ENCODE results near the gene SLC35C1.
"Not testable (repeated sequence)": the region's sequence is repeated elsewhere in the genome, so short reads cannot be mapped to it uniquely, and the experiment has no call there.

SLC35C1 gene

DNA sequence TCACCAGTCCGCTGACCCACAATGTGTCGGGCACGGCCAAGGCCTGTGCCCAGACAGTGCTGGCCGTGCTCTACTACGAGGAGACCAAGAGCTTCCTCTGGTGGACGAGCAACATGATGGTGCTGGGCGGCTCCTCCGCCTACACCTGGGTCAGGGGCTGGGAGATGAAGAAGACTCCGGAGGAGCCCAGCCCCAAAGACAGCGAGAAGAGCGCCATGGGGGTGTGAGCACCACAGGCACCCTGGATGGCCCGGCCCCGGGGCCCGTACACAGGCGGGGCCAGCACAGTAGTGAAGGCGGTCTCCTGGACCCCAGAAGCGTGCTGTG is 6.1 kb downstream of the SLC35C1 start:
- no peak for DNase-seq (ENCODE audit: low spot score)

DNA sequence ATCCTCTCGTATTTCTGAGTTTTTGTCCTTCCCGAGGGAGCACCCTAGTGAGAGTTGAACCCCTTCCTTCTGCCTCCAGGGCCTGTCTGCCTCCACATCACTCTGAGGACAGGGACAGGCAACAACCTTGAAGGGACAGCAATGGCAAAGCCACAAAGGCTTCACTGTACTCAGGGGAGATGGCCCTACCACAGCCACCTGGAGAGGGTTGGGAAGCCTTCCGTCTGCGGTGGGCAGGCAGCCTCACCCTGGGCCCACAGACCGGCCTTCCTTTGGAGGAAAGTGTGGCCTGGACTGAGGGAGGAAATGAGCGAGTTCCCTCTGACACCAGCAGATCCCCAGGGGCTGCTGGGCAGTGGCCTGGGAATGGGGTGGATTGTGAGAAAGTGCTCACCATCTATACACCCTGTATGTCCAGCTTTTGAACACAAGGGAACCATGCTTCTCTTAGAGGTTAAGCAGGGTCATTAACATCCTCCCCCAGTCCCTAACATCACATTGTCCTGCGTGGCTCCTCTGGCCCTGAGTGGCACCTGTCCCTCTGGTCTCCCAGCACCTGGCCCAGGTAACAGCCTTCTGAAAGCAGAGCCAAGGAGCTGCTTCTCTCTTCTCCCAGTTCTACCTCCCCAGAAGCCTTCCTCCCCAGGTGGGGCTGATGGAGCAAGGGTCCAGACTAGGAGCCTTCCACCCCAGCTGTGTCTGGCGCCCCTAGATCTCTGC is 6.8 kb downstream of the SLC35C1 start:
- DNase-seq (ENCODE audit: low spot score): no peak

DNA sequence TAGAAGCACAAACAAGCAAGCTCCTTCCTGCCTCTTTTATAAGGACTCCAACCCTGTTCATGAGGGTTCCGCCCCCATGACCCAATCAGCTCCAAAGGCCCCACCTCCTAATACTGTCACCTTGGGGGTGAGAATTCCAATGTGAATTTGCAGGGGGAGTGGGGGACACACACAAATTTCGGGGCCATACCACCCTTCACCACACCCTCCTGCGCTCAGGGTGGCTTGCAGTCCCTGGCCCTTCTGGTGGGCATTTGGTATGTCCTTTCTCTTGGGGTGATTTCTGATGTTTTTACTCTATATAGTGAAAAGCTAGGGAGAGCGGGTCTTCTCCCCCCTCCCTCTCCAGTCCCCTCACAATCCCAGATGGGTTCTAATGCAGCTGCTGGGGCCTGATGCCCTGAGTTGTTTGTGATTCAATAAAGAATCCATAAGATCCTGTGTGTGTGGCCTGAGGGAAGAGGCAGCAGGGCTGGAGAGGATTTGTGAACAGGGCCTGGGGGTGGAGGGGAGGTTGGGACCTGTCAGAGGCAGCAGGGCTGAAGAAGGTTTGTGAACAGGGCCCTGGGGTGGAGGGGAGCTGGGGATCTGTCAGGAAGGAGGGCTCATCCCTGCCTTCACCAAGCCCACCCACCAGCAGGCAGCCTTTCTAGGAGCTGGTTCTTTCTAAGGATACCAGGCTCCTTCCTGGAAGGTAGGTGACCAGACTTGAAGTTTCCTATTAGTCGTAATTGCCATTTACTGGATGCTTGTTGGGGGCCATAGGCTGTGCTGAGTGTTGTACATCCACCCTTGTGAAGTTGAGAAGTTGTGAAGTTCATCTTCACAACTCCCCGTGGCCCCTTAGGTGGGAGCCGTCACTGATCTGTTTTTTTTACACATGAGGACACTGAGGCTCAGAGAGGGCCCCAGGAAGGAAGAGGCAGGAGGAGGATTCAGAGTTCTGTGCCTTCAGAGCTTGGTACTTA is 7.9 kb downstream of the SLC35C1 start:
- no peak for DNase-seq (ENCODE audit: low spot score)

DNA sequence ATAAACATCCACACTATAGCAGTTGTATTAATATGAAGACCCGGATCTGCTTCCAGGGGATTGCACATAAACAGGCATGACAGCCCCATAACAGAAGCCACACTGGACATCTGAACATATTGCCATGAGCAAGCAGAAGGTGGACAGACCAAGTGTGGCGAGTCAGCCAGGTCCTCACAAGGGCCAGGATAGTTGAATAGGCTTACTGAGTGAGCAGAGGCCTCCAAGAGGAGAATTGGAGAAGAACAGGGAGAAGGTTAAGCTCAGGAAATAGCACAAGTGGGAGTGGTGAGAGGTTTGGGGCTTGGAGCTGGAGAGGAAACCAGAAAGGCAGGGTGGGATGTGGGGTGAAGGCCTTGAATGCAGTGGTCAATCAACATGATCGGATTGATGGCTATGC is 10.8 kb downstream of the SLC35C1 start:
- DNase-seq (ENCODE audit: low spot score): peak; percentile 78

DNA sequence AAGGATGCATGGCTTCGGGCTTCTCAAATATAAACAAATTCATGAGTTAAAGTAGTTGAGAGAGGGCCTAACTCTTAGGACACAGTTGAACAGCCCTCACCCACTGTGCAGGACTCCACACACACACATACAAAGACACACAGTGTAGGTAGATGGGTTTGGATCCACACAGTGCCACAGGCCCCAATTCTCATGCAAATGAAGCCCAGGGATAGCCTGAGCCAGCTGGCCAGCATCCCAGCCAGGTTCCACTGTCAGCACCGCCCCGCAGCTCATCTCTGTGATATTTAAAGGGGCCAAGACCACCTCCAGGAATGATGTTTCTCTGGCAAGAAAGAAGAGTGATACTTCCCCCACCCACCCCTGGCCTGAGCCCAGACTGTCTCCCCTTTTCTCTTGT is 11.7 kb downstream of the SLC35C1 start:
- DNase-seq (ENCODE audit: low spot score): no peak

DNA sequence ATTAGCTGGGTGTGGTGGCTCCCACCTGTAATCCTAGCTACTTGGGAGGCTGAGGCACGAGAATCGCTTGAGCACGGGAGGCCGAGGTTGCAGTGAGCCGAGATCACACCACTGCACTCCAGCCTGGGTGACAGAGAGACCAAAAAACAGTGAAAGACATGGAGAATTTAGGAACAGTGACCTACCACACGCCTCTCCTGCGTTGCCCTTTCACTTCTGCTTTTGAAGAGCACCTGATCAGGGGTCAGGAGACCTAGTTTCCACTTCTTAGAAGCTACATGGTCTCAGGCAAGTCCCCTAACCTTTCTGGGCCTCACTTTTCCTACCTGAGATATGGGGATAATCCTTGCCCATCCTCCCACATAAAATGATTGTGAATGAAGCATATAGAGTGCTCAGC is 12.2 kb downstream of the SLC35C1 start:
- no peak for DNase-seq (ENCODE audit: low spot score)

DNA sequence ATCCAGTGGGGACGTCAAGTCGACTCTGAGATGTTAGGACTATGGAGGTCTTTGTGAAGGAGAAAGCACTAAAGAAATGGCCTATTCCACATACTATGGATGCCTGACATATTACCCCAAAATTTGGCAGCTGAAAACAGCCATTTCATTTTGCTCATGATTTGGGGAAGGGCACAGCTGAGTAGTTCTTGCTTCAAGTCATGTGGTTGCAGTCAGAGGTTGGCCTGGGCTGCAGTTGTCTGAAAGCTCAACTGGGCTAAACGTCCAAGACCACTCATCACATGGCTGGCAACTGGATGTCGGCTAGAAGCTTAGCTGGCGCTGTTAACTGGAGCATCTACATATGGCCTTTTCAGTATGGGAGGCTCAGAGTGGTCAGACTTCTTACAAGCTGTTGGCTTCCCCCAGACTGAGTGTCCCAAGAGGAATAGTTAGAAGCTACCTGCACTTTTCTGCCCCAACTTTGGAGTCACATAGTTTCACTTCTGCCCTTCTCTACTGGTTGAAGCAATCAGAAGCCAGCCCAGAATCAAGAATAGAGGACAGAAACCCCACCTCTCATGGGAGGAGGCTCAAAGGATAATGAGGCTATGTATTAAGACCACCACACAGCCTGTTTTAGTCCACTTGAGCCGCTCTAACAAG is 14.1 kb downstream of the SLC35C1 start:
- no peak for DNase-seq (ENCODE audit: low spot score)

DNA sequence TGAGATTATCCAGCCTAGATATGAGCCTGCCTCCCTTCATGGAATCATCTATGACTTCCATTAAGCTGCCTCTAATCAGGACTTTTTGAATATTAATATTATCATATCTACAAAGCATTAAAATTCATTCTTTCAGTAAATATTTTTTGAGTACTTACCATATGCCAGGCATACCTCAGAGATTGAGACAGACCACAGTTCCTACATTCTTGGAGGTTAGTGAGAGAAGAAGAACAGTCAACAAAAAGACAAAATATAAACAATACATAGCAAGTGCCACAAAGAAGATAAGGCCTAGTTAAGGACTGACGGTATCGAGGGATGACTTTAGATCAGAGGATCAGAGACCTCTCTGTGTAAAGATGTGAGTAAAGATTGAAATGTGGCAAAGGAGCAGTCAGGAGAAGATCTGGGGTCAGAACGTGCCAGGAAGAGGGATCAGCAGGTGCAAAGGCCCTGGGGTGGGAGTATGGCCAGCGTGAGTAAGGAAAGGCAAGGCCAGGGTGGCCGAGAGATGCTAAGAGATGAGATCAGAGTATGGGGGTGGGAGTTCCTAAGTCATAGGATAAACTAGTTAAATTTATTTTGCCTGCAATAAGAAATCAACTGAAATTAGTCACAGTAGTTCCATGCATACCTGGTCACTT is 15.4 kb downstream of the SLC35C1 start:
- no peak for DNase-seq (ENCODE audit: low spot score)

DNA sequence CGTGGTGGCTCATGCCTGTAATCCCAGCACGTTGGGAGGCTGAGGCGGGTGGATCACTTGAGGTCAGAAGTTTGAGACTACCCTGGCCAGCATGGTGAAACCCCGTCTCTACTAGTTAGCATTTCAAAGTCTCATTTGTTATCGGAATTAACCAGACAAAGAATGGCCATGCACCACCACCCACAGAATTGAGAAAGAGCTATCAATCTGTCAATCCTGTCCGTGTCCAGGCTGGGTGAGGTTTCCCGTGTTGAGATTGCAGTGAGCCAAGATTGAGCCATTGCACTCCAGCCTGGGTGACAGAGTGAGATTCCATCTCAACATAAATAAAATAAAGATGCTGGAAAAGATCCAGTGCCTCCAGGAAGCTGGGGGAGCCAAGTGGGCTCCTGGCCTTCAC is 21.5 kb downstream of the SLC35C1 start:
- not testable (repeated sequence) for DNase-seq (ENCODE audit: low spot score)

DNA sequence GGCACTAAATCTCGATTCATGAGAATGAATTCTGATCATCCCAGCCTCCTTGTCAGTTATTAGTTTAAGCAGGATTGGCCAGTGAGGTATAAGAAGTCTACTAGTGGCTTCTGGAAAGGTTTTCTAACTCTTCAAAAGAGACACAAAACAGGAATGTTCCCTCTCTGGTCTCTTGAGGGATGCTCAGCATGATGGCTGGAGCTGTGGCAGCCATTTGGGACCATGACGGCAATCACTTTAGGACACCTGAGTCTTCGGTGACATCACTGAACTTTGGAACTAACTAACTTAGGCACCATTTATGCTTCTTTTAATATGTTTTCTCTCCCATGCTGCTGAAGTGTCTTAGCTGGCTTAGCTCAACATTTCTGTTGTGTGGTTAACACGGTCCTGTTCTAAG is 22.2 kb downstream of the SLC35C1 start:
- DNase-seq (ENCODE audit: low spot score): no peak

DNA sequence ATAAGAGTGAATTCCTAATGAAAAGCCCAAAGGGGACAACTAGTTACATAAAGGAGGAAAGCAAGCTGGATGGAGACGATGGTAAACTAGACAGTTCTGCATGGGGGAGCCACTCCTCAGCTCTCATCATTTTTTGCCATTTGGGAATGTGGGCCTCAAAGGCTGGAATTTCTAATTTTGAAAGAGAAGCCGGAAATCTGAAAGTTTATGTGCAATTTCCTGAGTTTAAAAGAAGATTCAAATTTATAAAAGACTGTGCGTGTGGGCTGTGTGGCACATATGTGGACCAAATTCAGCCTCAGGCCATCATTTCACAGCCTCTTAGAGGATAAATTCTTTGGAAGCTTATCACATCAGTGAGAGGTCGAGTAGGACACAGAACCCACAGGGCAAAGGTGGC is 24.0 kb downstream of the SLC35C1 start:
- no peak for DNase-seq (ENCODE audit: low spot score)

DNA sequence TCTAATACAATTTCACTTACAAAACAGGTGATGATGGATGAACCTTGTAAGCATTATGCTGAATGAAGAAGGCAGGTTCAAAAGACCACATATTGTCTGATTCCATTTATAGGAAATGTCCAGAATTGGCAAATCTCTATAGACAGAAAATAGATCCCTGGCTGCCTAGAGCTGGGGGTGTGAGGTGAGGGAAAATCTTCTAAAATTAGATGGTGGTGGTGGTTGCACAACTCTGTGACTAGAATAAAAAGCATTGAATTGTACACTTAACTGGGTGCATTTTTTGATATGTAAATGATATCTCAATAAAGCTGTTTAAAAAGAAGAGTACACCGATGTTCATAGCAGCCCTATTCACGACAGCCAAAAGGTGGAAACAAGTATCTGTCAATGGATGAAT is 25.6 kb downstream of the SLC35C1 start:
- no peak for DNase-seq (ENCODE audit: low spot score)

DNA sequence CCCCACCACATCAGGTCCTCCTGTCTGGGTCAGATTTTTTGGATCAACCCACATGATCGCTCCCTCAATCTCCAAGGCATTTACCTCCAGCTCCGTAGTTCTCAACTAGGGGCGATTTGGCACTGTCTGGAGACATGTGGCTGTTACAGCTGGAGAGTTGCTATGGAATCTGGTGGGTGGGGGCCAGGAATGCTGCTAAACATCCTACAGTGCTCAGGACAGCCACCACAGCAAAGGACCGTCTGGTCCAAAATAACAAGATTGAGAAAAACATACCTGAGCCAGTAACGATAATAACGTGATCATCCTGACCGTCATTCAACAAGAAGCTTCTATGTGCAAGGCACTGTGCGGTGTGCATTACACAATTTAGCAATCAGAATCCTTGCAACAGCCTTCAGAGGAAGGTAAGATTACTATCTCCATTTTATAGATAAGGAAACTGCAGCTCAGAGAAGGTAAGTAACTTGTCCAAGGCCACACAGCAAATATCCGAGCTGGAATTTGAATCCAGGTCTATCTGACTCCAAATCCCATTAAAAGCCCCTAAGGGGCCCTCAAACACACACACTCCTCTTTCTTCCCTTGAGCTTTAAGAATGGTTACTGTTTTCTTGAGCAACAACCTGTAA is 28.0 kb downstream of the SLC35C1 start:
- DNase-seq (ENCODE audit: low spot score): no peak

DNA sequence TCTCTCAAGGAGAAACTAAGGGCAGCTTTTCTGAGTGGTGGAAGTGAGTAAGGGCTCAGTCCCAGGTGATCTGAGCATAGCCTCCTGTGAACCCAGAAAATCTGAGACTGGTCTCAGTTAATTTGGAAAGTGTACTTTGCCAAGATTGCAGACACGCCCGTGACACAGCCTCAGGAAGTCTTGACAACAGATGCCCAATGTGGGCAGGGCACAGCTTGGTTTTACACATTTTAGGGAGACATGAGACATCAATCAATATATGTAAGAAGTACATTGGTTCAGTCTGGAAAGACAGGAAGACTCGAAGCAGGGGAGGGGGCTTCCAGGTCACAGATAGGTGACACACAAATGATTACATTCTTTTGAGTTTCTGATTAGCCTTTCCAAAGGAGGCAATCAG is 28.8 kb downstream of the SLC35C1 start:
- DNase-seq (ENCODE audit: low spot score): no peak

DNA sequence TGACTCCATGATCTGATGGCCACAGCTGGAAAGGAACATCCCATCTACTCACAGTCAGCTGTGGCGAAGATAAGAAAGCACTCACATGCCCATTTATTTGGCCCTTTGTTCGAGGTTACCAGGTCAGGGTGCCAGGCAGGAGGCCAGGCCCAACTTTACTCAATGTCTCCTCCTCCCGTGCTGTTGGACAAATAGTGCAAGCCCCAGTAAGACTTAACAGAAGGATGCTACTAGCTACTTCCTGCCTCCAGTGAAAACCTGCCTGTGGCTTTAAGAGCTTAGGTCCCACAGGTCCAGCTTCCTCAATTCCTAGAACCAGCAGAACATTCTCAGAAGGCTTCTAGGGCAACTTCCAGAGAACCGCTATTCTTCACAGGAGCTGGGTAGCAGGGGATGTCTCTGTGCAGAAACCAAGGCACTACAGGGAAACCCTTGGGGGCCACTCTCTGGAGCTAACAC is 29.4 kb downstream of the SLC35C1 start:
- DNase-seq (ENCODE audit: low spot score): no peak

DNA sequence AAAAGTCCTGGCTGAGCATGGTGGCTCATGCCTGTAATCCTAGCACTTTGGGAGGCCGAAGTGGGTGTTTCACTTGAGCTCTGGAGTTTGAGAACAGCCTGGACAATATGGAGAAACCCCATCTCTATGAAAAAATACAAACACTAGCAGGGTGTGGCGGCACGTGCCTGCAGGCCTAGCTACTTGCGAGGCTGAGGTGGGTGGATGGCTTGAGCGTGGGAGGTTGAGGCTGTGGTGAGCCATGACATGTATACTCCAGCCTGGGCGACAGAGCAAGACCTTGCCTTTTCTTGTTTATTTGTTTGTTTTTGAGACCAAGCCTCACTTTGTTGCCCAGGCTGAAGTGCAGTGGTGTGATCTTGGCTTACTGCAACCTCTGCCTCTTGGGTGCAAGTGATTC is 34.3 kb downstream of the SLC35C1 start:
- DNase-seq (ENCODE audit: low spot score): no peak

DNA sequence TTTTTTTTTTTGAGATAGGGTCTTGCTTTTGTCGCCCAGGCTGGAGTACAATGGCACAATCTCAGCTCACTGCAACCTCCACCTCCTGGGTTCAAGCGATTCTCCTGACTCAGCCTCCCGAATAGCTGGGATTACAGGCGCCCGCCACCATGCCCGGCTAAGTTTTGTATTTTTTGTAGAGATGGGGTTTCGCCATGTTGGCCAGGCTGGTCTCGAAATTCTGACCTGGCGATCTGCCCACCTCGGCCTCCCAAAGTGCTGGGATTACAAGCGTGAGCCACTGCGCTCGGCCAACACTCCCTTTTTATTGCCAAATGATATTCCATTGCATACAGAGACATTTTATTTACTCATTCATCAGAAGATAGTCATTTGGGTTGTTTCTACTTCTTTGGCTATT is 35.3 kb downstream of the SLC35C1 start:
- DNase-seq (ENCODE audit: low spot score): not testable (repeated sequence)

DNA sequence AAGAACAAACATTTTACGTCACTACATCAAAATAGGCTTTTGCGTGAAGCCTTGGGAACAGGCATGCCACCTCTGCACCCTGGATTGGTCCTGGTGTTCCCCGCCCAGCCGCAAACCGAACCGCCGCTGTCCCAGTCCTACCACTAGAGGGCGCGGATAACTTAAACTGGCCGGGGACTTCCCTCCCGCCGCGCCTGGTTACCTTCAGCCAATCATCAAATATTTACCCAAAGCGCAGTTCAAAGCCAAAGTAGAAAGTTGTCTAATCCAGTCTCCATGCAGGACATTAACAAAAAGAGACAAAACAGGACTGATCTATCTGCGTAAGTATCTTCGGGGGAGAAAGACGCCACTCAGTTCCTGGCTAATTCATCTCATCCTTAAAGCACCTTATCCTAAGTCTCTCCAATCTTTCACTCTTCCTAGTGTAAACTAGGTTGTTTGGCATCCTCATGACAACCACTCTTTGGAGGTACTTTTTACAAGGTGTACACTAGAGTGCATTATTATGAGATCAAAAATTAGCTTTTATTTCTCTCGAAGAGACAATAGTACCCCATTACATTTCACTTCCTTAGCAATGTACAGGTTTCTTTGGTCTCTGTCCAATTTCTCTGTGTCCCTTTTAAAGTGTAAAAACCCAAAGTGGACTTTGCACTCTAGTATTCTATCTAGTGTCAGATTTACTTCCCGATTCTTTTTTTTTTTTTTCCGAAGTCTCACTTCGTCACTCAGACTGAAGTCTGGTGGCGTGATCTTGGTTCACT is 38.4 kb downstream of the SLC35C1 start:
- DNase-seq (ENCODE audit: low spot score): peak; percentile 90

DNA sequence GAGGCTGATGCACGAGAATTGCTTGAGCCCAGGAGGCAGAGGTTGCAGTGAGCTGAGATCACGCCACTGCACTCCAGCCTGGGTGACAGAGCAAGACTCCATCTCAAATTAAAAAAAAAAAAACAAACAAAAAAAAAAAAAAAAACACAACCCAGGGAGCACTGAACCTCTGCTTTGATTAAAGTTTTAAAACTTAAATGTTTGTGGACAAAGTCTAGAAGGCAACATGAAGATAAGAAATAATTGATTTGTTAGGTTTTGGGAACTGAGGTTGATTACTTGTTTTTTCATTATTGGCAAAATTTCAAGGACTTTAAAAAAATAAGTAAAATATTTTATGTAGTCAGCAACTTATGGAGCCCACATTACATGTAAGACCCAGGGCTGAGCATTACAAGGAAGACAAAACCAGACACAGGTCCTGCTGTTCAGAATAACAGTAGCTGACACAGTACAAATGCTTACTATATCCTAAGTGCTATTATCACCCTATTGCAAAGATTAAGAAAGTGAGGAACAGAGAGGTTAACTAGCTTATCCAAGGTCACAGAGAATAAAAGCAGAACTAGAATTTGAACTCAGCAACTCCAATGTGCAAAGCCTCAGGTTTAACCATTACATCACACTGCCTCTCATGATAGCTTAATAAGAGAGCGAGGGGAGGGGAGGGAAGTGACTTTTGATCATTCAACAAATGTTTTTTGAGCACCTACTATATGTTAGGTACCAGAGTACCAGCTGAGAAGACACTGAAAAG is 40.1 kb downstream of the SLC35C1 start:
- DNase-seq (ENCODE audit: low spot score): no peak

DNA sequence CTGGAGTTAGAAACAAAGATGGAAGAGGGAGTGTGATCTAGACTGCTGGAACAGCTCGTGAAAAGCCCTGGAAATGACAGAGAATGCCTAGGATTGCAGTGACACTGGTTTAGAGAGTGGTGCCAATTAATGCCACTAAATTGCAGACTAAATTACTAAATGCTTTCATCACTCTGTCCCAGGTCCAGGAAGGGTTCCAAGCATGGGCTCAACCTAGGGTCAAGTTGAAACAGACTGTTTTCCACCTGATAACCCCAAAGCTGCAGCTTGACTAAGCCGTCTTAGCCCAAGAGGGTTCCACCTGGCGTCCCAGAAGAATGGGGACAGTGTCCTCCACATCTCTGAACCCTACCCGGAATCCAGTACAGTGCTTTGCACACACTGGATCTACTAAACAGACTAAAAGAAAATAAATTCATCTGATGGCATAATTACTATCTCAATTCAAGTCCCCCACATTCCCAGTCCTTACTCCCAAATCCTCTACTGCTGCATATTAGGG is 41.3 kb downstream of the SLC35C1 start:
- no peak for DNase-seq (ENCODE audit: low spot score)
